Ramos (cell line): Measurements from ENCODE around the gene JAZF1.

Experiments used
- in situ Hi-C: fragments of 300-500 bp; cut with MboI; formaldehyde crosslinking; loops from one replicate; pipeline ENCODE4 v1.14.3; 2022; ENCODE audit warnings: low sequenced_read_pairs; ENCODE audit not compliant: unreplicated experiment

The JAZF1 gene

DNA sequence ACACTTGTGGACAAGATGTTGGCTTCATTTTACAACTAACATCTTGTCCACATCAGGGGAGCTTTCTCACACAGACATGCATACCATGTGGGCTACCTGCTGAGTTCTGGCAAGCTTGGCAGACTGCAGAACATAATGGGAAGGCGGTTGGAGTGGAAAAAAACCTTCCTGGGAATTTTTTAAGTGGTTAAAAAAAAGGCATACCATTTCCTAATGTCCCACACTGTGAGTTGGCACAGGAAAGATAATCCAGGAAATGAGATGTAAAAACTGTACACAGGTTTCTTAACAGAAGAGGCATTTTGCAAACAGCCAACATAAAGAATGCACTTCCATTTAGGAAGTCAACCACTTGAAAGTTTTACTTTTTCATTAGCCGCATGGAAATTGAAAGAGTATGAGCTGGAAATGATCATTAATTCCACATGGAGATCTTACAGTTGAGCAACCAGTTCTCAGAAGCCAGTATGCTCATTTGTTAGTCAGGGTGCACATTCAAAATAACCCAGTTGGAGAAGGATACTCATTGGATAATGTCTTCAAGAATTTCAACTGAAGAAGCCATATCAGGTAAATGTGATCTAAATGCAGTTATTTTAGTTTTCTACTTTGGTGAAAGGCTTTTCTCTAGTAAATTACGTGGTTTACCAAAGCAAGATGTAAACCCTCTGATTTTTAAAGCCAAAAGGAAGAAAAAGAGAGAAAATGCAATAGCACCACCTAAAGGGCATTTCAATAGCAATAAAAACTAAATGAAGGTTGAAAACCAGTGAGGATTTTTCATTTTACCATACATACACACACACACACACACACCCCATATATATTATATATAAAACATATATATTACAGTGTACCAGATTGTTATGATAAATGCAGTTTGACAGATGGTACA is 246.7 kb downstream of the JAZF1 start:
- in situ Hi-C loops: no loop called here

DNA sequence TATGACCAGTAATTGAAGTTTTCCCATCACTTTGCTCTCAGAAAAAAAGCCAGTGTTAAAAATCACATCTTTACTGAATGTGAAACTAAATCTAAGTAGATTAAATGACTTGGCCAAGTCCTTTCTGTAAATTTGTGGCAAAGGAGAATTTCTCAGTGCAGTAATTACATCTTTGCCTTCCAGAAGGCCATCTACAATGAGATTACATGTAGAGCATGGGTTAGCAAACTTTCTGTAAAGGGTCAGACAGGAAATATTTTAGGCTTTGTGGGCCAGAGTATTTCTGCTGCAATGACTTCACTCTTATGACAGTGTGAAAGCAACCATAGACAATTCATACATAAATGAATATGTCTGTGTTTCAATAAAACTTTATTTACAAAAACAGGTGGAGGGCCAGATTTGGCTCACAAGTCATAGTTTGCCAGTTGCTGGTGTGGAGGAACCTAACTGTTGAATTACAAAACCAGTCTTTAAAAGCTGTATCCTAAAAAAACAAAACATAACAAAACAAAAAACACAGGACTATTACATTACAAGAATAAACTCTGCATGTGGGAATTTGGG is 249.6 kb downstream of the JAZF1 start:
- in situ Hi-C loops: no loop called here

DNA sequence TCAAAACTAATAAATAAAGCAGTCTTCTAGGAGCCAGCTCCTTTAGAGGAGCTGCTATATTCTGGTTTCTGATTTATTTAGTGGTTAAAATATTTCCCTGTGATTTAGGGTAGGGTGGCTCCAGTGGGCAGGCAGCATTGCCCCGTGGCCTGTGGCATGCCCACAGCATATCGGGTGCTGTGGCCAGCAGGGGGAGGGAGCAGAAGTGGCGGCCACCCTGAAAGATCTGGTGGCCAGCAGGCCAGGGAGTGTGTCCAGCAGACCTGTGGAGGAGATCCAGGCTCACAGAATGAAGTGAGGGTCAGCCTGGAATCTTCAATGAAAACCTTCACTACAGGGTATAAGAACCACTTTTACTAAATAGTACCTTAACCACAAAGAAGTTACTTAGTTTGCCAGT is 251.5 kb downstream of the JAZF1 start:
- in situ Hi-C loops: no loop called here

DNA sequence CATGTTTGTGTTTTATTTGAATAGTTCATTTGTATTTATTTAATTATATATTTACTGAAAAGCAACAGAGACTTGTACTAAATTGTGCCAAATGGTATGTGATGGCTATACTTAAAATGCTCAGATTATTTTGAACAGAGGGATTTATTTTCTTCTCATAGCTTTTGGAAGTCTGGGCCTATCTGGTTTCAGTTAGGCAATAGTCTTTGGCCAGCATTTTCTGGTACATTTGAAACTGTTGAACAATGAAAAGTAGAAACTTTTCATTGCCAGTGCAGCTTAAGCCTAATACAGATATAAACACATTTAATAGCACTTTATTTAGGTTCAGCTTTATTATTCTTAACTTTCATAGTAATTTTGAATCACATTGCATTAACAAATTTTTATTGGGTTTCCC is 252.6 kb downstream of the JAZF1 start:
- in situ Hi-C loops: no loop called here

DNA sequence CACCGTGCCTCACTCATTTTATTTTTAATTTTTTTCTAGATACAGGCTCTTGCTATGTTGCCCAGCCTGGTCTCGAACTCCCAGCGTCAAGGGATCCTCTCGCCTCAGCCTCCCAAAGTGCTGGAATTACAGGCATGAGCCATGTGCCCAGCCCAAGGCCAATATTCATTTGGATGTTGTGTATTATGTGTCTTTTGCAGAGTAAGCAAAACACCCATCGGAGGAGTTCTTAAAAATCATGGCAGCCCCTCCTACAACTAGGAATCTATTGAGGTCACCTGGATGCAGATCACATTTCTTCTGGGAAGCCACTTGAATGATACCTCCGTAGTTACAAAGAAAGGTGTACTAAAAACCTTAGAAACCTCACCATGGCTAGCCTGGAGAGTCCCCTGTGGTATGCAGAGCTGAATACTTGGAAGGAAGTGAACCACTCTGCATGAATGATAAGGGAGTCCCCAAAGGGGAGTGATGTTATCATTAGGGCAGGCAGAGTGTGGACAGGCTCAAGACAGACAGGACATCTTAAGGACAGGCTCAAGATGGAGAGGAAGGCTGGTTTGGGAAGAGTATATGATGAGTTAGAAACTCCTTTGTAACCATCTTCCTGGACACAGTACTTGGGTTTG is 254.9 kb downstream of the JAZF1 start:
- in situ Hi-C loops: no loop called here

DNA sequence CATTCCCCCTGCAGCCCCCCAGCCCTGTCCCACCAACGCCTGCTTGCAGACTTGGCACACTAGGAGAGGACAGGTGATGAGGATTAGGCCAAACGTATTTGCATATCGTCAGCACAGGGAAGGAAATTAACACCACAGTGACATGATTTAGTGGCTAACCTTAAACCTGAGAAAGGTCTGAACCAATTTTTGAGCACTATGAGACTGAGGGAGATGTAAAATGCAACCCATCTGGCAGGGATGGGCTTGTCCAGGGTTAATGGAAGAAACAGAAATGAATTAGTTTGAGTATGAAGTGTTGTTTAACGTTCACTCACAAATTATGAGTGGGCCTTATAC is 257.0 kb downstream of the JAZF1 start:
- in situ Hi-C loops: loop anchor here (25.0 kb wide), 1 partner anchor 711 kb away; the partner anchor contains the start of gene HOXA13

DNA sequence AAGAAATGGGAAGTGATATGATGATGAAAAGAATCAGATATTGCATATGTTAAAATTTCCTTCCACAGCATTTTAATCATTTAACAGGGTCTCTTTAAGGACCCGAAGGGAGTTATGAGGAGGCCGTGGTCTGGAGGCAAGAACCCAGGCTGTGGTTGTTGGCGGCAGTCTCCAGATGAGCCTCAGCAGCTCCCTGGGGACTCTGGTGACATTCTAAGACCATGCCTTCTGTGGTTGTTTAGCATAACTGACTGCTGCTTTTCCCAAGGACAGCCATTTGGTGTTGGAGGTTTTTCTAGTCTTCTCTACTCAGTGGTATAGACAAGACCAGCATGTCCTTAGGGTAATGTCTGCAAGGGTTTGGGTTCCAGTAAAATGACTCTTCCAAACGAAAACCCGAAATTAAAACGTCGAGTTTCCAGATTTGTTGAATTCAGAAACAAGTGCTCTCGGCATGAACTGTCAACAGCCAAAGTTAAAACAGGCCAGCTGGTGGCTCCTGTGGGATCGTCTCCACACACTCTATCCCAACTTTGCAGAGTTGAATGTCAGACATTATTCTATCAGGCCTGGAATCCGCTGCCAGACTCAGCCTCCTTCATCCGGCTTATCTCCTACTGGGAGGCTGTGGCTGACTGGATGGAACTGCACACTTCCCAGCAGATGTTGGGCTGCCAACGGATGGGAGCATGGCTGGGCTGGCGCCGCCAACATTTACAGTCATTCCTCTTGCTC is 257.5 kb downstream of the JAZF1 start:
- in situ Hi-C loops: loop anchor here (25.0 kb wide), 1 partner anchor 711 kb away; the partner anchor contains the start of gene HOXA13

DNA sequence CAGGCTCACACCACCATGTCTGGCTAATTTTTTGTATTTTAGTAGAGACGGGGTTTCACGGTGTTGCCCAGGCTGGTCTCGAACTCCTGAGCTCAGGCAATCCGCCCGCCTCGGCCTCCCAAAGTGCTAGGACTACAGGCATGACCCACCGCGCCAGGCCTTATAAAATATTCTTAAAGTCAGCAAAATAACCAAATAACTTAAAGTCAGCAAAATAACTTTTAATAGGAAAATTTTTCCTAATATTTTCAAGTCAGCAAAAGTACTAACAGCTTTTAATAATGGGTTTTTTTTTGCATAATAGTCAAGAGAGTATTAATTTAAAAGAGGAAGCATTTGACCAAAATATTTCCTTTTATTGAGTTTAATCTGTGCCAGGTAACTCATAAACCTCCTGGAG is 258.2 kb downstream of the JAZF1 start:
- in situ Hi-C loops: loop anchor here (25.0 kb wide), 1 partner anchor 710 kb away; the partner anchor contains the start of gene HOXA13

DNA sequence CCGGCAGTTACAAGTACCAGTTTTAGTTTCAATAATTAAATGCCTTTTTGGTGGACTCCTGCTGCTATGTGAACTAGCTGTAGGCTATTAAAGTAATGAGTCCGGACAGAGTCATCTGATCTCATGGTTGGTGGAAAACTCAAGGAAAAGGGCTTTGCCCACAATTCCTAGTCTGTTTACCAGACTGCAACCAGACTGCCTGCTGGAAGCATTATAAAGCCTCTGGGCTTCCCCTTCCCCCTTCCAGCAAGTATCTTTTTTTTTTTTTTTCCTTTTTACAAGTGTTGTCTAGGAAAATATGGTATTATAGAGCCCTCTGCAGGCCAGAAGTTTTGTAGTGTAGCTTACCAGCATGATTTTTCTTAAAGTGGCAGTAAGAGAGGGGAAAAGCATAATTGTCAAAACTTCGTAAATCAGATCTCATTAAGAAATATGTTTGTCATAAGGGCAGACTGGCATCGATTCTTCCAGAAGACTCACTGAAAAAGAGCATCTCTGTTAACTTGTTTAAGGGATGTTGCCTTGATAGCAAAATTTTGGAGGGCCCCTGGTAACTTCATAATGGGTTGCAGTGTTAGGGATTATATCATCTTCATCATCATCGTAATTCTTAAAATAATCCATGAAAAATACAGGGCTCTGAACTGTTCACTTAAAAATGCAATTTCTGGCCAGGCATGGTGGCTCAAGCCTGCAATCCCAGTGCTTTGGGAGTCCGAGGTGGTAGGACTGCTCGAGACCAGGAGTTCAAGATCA is 259.3 kb downstream of the JAZF1 start:
- in situ Hi-C loops: loop anchor here (25.0 kb wide), 1 partner anchor 709 kb away; the partner anchor contains the start of gene HOXA13

DNA sequence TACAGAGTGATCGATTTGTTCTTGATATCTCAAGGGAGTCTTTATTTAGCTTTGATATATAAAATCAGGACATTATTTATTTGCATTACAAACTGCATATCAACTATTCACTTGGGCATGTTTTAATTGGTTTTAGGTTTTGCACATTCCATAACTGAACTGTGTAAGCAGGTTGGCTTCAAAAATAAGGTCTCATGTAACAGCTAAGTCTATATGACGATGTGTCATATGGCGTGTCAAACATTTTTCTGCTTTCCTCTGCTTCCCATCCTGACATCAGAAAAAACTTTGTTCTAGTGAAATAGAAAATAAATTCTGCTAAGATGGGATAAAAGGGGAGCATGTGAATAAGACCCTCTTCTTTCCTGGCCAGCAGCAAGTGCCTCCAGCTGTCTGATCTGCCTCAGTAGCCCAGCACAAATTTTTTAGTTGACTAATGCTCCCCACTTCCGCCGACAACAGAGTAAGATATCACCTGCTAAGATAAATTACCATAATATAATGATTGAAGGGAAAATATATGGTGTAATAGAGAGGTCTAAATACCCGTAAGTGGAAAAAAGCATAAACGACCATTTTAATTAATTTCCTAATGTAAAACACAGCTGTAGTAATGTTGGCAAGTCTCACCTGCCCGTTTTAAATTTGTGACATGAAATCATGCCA is 260.2 kb downstream of the JAZF1 start:
- in situ Hi-C loops: loop anchor here (25.0 kb wide), 1 partner anchor 708 kb away; the partner anchor contains the start of gene HOXA13

DNA sequence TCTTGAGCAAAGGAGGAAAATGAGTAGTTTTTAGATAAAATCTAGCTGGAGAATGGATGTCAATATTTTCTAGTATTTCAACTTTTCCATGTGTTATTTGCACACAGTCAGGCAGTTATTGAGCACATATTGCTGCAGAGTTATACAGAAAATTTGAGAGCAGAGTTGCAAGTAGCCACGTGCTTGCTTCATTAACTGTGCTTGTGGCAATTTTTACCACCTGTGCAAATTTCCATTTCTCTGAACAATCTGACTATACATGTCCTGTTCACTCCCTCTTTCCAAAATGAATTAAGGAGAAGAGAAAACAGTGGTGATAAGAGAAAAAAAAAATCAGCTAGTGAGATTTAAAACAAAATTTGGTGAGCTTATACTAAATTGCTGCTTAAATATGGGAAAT is 262.1 kb downstream of the JAZF1 start:
- in situ Hi-C loops: loop anchor here (25.0 kb wide), 1 partner anchor 706 kb away; the partner anchor contains the start of gene HOXA13

DNA sequence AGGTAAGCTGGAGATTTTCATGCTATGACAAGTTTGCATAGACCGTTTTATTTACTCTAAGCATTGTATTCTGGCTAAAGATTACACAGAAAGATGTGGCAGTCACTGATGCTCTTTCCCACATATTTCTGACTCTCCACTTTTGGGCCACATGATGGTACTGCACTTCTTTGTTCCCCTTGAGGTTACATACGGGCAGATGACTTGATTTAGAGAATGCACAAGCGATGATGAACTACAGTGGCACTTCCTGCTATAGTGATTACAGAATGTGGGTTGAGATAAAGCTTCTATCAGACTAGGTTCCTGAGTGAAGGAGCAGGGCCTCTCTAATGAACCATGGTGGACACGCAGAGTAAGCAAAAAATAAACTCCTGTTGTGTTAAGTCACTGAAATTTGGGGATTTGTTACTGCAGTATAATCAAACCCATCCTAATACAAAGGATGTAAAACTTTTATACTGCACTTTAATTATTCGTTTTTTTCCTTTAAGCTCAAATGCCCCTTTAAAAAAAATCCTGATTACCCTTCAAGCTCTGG is 262.8 kb downstream of the JAZF1 start:
- in situ Hi-C loops: loop anchor here (25.0 kb wide), 1 partner anchor 706 kb away; the partner anchor contains the start of gene HOXA13

DNA sequence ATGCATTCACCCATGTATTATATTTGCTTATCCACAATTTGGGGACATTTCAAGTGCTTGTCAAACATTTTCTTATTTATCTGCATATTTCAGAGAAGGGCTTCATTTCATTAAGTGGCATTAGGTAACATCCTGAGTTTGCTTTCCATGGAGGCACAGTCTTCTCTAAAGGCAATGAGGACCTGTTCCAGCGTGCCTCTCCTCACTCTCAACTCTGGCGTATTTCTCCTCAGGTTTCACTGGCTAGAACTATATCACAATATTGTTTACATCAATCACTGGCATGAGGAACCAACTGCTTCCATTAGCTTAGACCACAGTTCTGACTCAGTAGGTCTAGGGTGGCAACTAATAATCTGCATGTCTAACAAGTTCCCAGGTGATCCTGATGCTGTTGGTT is 263.5 kb downstream of the JAZF1 start:
- in situ Hi-C loops: loop anchor here (25.0 kb wide), 1 partner anchor 705 kb away; the partner anchor contains the start of gene HOXA13

DNA sequence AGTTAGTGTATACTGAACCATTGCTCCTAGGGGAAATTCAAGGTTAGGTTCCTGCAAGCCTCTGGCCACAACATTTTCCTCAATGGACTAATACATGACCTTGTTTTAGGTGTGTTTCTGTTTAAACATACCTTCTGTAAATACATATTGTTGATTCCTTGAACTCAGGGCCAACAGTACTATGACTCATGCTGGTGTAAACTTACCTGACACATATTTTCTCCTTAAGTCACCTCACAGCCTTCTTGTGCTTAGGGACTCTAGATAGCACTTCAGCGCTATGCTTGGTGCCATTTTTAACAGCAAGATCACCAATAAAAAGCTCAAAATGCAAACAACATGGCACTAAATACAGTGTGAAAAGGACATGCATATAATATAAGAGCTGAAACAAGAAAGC is 264.2 kb downstream of the JAZF1 start:
- in situ Hi-C loops: loop anchor here (25.0 kb wide), 1 partner anchor 704 kb away; the partner anchor contains the start of gene HOXA13

DNA sequence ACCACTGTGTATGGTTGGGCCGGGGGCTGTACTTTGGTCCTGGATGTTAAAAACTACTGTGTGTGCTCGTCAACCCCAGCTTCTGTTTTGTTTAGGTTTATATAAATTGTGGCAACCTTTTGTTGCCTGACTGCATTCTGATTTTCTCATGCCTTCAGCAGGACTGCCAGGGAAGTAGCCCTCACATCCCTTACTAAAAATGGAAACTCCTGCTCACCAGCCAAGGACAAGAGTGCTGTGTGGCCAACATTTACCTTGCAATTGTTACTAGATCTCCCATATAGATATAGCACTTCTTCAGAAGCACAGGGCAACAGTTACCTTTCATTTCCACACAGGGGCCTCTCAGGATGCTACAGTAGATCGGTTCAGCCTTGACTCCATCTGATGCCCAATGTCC is 266.2 kb downstream of the JAZF1 start:
- in situ Hi-C loops: loop anchor here (25.0 kb wide), 1 partner anchor 702 kb away; the partner anchor contains the start of gene HOXA13

DNA sequence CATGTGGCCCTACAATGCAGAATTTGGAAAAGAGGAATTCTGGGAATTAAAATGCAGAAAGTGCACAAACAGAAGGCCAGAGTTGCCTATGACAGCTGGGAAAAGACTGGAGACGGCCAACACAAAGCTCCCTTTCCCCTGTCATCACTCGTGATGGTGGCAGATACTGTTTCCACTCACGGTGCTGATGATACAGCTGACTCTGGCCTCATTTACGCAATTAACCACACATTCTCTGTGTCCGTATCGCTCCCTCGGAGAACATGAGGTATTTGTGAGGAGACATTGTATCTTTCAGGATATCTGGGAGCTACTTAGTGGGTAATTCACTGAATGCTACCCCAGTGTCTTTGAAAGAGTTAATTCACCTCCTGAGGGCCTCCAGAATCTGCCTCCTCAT is 267.8 kb downstream of the JAZF1 start:
- in situ Hi-C loops: loop anchor here (25.0 kb wide), 1 partner anchor 700 kb away; the partner anchor contains the start of gene HOXA13

DNA sequence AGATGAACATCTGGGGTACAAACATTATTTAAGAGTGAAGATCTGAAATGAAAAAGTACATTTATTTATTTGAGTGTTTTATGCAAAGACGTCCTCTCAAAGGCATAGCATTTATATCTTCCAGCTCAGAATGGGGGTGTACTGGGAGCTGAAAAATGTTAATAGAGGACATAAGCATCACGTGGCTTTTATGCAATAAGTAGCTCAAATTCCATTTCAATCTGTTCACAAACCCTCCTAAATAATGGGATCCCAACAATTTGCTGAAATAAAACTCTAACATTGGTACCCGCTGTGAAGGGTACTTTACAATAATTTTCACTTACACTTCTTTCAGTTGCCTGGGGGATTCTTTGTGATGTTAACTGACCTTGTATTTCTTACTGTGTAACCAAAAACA is 268.7 kb downstream of the JAZF1 start:
- in situ Hi-C loops: loop anchor here (25.0 kb wide), 1 partner anchor 700 kb away; the partner anchor contains the start of gene HOXA13

DNA sequence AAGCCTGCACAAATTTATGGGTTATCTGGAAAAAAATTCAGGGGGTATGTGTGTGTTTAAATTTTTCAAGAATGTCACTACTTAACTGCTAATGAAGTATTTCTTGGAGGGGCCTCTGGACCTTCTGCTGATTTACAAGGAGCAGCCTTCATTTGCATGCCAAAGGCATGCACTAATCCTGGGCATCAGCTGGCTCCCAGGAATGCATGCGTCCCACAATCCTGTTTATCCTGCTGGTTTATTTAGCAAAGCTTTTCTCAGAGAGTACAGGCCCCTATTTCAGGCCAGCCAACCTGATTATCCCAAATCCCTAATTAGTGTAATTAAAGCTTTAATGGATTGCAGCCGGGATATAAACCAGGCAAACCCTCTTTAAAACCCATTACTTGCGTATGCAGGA is 270.3 kb downstream of the JAZF1 start:
- in situ Hi-C loops: loop anchor here (25.0 kb wide), 1 partner anchor 698 kb away; the partner anchor contains the start of gene HOXA13
